Right atrium auricular region (tissue), 2 donors: Measurements from ENCODE around the gene DUSP28. TPM values are rescaled to one million over a fixed set of nuclear protein-coding genes. Genes with fewer than 3 reads are reported as not detected.

Source experiments
- DNase-seq: peaks from one replicate; pipeline ENCODE4 v3.0.0-alpha.2; 2019; ENCODE audit warnings: low spot score
- H3K27ac ChIP-seq, 2 donors: fragments of 200-600 bp; sonication (generic); 1 replicate in 1 of 2; 2 replicates in 1 of 2; pipeline ENCODE4 v1.5.1; 2016 to 2019
- H3K27me3 ChIP-seq, 2 donors: fragments of 200-600 bp; sonication (generic); one replicate each; pipeline versions ENCODE4 v1.5.1 to v1.6.0; 2017 to 2019
- H3K36me3 ChIP-seq: fragments of 200-600 bp; sonication (generic); one replicate; pipeline ENCODE4 v1.5.1; 2016
- H3K4me1 ChIP-seq, 2 donors: fragments of 200-600 bp; sonication (generic); one replicate each; pipeline versions ENCODE4 v1.5.1 to v1.6.0; 2017 to 2019
- H3K4me3 ChIP-seq, 2 donors: fragments of 200-600 bp; sonication (generic); 1 replicate in 1 of 2; 2 replicates in 1 of 2; pipeline ENCODE4 v1.5.1; 2017 to 2019; ENCODE audit warnings: mild to moderate bottlenecking in 1 of 2, moderate library complexity in 1 of 2
- H3K9me3 ChIP-seq, 2 donors: fragments of 200-600 bp; sonication (generic); one replicate each; pipeline ENCODE4 v1.5.1; 2019
- CTCF ChIP-seq, 2 donors: fragments of 200-600 bp; sonication (generic); IDR thresholded peaks; one replicate each; pipeline ENCODE4 v1.5.1; 2019; ENCODE audit warnings: antibody characterized with exemption in 2 of 2
- total RNA-seq, 2 donors: library from RNA; depleted of rRNA; stranded (reverse); fragments of >200 nt; gene quantifications; one replicate each; pipeline ENCODE4 v1.1.0, GENCODE V29; 2016

The DUSP28 gene
- total RNA-seq, 2 donors from 2014 or later, result 12.0 to 17.5 TPM

GRCh38 chr2:240604291-240604938 is 44.3 kb downstream of the DUSP28 start:
- H3K4me3 ChIP-seq, result no peak overlapping the region
- H3K27ac ChIP-seq, result no peak overlapping the region
- peaks cover 0 to 9% of the 10 kb centered on the region in 2 donors for H3K4me1 ChIP-seq
- DNase-seq, result peak; percentile 75
- no peaks in the 10 kb centered on the region for H3K36me3 ChIP-seq
- no peaks in the 10 kb centered on the region for H3K9me3 ChIP-seq
- H3K27me3 ChIP-seq, result no peaks in the 10 kb centered on the region
- TF ChIP-seq CTCF (IDR thresholded peaks at IDR 0.05), result peak; percentile 58 to 69

- DNase-seq, result no peak
- no peaks in the 10 kb centered on the region for H3K9me3 ChIP-seq
- TF ChIP-seq CTCF (IDR thresholded peaks at IDR 0.05), result no peak
- no peak overlapping the region for H3K27ac ChIP-seq
- no peaks in the 10 kb centered on the region for H3K27me3 ChIP-seq
- no peaks in the 10 kb centered on the region for H3K36me3 ChIP-seq
- H3K4me1 ChIP-seq, result peaks cover 0 to 9% of the 10 kb centered on the region in 2 donors
- H3K4me3 ChIP-seq, result no peak overlapping the region
Observed at GRCh38 chr2:240604939-240605716, 45.0 kb downstream of the DUSP28 start.

- peaks cover 0 to 9% of the 10 kb centered on the region in 2 donors for H3K4me1 ChIP-seq
- no peaks in the 10 kb centered on the region for H3K27me3 ChIP-seq
- no peak overlapping the region for H3K27ac ChIP-seq
- no peak overlapping the region for H3K4me3 ChIP-seq
- TF ChIP-seq CTCF (IDR thresholded peaks at IDR 0.05), result no peak
- no peaks in the 10 kb centered on the region for H3K36me3 ChIP-seq
- no peaks in the 10 kb centered on the region for H3K9me3 ChIP-seq
- DNase-seq, result no peak
Observed at GRCh38 chr2:240605867-240606743, 45.9 kb downstream of the DUSP28 start.

GRCh38 chr2:240611601-240612210 is 51.5 kb downstream of the DUSP28 start:
- Histone ChIP-seq H3K4me3 (no peak overlapping the region), H3K9me3 (no peaks in the 10 kb centered on the region), H3K4me1 (no peaks in the 10 kb centered on the region), H3K27me3 (no peaks in the 10 kb centered on the region), H3K27ac (no peak overlapping the region), H3K36me3 (no peaks in the 10 kb centered on the region)
- no peak for TF ChIP-seq CTCF (IDR thresholded peaks at IDR 0.05)
- DNase-seq, result no peak

Other genes with a start within 250 kb of the DUSP28 start
- 100 to 1,000 TPM in 1 of 2 donors, 10 to 100 TPM in 1; 77.4 to 103 TPM for gene GPC1, start 124.7 kb upstream of the DUSP28 start, total RNA-seq
- gene ANKMY1, start 2.4 kb upstream of the DUSP28 start, total RNA-seq, result 1 to 10 TPM; 3.7 to 7.9 TPM
- 10 to 100 TPM; 62.0 to 76.3 TPM for gene RNPEPL1, start 8.1 kb downstream of the DUSP28 start, total RNA-seq
- gene CAPN10, start 26.4 kb downstream of the DUSP28 start, total RNA-seq, result 10 to 100 TPM; 14.1 to 14.6 TPM
- gene GPR35, start 65.1 kb downstream of the DUSP28 start, total RNA-seq, result under 1 TPM; 0.56 to 0.86 TPM
- not detected for gene AQP12B, start 122.5 kb downstream of the DUSP28 start, total RNA-seq
- not detected for gene AQP12A, start 131.5 kb downstream of the DUSP28 start, total RNA-seq